ENCODE results near the gene PLB1.

The PLB1 gene

GRCh38 chr2:28587526-28588291, 91.8 kb downstream of the PLB1 start:
- DNase-seq (ENCODE audit: low read depth), result no peak
- no peak overlapping the region for H3K4me3 ChIP-seq (ENCODE audit: control insufficient read depth, low read depth, low read length)
- TF ChIP-seq CTCF (conservative IDR thresholded peaks at IDR 0.05; ENCODE audit: control insufficient read depth, insufficient read depth, low read depth, low read length), result no peak

- no peak for TF ChIP-seq CTCF (conservative IDR thresholded peaks at IDR 0.05; ENCODE audit: control insufficient read depth, insufficient read depth, low read depth, low read length)
- no peak for DNase-seq (ENCODE audit: low read depth)
- H3K4me3 ChIP-seq (ENCODE audit: control insufficient read depth, low read depth, low read length), result no peak overlapping the region
Measured at GRCh38 chr2:28588292-28588670, 92.4 kb downstream of the PLB1 start.

- TF ChIP-seq CTCF (conservative IDR thresholded peaks at IDR 0.05; ENCODE audit: control insufficient read depth, insufficient read depth, low read depth, low read length), result no peak
- no peak for DNase-seq (ENCODE audit: low read depth)
- no peak overlapping the region for H3K4me3 ChIP-seq (ENCODE audit: control insufficient read depth, low read depth, low read length)
Measured at GRCh38 chr2:28589746-28590463, 94.0 kb downstream of the PLB1 start.

- H3K4me3 ChIP-seq (ENCODE audit: control insufficient read depth, low read depth, low read length), result no peak overlapping the region
- DNase-seq (ENCODE audit: low read depth), result no peak
- TF ChIP-seq CTCF (conservative IDR thresholded peaks at IDR 0.05; ENCODE audit: control insufficient read depth, insufficient read depth, low read depth, low read length), result no peak
Measured at GRCh38 chr2:28590496-28591301, 94.8 kb downstream of the PLB1 start.

GRCh38 chr2:28591711-28592335, 96.0 kb downstream of the PLB1 start:
- no peak for TF ChIP-seq CTCF (conservative IDR thresholded peaks at IDR 0.05; ENCODE audit: control insufficient read depth, insufficient read depth, low read depth, low read length)
- DNase-seq (ENCODE audit: low read depth), result no peak
- H3K4me3 ChIP-seq (ENCODE audit: control insufficient read depth, low read depth, low read length), result no peak overlapping the region

GRCh38 chr2:28592481-28592880, 96.6 kb downstream of the PLB1 start:
- TF ChIP-seq CTCF (conservative IDR thresholded peaks at IDR 0.05; ENCODE audit: control insufficient read depth, insufficient read depth, low read depth, low read length), result no peak
- no peak overlapping the region for H3K4me3 ChIP-seq (ENCODE audit: control insufficient read depth, low read depth, low read length)
- DNase-seq (ENCODE audit: low read depth), result no peak
